ENCODE data around the gene FAM136A. TPM values are rescaled to one million over a fixed set of nuclear protein-coding genes. Genes with fewer than 3 reads are reported as not detected.
"Not testable (repeated sequence)": the region's sequence is repeated elsewhere in the genome, so short reads cannot be mapped to it uniquely, and the experiment has no call there.

Gene FAM136A
- total RNA-seq, 2 experiments from 2014 or later: 34.1 to 37.4 TPM

DNA sequence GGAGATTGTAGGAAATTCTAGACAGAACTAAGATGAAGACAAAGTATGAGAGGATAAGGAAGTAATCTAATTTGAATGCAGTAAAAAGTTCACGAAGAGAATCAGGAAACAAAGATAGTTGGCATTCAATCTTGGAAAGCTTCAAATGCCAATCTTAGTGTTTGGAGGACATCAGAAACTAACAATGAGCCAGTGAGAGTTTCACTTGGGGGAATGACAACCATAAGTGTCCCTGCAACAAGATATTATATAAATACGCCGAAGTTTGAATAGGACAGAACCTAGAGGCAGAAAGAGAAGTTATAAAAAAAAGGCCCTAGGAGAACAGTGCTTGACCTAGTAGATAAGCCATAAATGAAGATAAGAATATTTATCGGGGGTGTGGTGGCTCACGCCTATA, 19.4 kb downstream of the FAM136A start:
- no peak overlapping the region for H3K4me3 Mint-ChIP-seq
- H3K27me3 Mint-ChIP-seq: no peaks in the 10 kb centered on the region
- H3K36me3 Mint-ChIP-seq (ENCODE audit: low read depth): peaks cover 75% of the 10 kb centered on the region
- H3K4me1 Mint-ChIP-seq: peaks cover 24% of the 10 kb centered on the region
- H3K9me3 Mint-ChIP-seq: no peaks in the 10 kb centered on the region
- DNase-seq: no peak
- ChIA-PET POLR2A (interaction anchor here (0.7 to 4.3 kb wide), 2 partner anchors 11 to 46 kb away, joined by 3 to 40 read pairs; partner anchors contain the start of gene SNRPG), CTCF (no interaction called here)
- no peak overlapping the region for H3K27ac Mint-ChIP-seq

DNA sequence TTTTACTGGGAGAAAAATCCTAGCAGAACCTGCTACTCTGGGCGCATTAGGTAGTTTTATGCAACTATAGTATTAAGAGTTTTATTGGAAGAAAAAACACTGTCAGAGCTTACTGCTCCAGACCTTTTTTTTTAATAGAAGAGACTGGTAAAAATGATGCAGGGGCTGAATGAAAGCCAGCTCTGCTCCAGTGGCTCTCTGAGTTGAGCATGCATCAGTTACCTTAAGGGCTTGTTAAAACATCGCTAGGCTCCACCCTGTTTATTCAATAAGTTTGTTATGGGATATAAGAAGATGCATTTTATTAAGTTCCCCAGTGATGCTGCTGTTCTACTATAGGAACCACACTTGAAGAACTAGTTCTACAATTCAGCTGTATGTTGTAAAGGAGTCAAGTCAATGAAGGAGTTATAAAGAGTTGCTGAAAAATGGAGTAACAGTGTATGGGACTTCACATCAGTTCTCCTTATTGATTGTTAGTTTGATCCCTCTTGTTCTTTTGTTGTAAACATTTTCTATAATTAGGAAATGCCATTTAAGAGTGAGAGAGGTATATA, 21.5 kb downstream of the FAM136A start:
- CTCF ChIA-PET: interaction anchor here (0.6 kb wide), 1 partner anchor 925 kb away, joined by 9 read pairs; no protein-coding TSS in a partner anchor

DNA sequence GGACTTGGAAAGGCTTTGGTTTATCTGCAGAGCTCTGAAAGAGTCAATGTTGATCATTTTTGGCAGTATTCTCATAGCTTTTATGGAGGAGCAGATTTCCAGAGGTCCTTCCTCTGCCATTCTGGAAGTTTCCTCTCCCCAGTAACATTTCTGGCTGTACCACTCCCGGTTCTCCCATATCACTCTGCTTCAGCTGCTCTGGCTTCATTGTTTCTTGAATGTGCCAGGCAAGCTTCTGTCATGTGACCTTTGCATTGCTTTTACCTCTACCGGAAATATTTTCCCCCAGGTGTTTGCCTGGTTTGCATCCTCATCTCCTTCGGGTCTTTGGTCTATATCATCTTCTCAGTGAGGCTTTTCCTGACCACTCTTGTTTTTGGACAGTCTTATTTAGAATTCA, 31.5 kb downstream of the FAM136A start:
- no peaks in the 10 kb centered on the region for H3K9me3 Mint-ChIP-seq
- ChIA-PET CTCF (interaction anchor here (0.7 kb wide), 1 partner anchor 34 kb away, joined by 4 read pairs; no protein-coding TSS in a partner anchor), POLR2A (interaction anchor here (0.6 to 1.4 kb wide), 3 partner anchors 12 to 186 kb away, joined by 3 to 7 read pairs (median 4); partner anchors contain the start of genes PCYOX1 and SNRPG)
- DNase-seq: no peak
- no peaks in the 10 kb centered on the region for H3K27me3 Mint-ChIP-seq
- peaks cover 34% of the 10 kb centered on the region for H3K36me3 Mint-ChIP-seq (ENCODE audit: low read depth)
- H3K27ac Mint-ChIP-seq: no peak overlapping the region
- peaks cover 1% of the 10 kb centered on the region for H3K4me1 Mint-ChIP-seq
- no peak overlapping the region for H3K4me3 Mint-ChIP-seq

More for the DNA sequence above, 21.5 kb downstream of the FAM136A start:
- POLR2A ChIA-PET: interaction anchor here (0.8 to 1.6 kb wide), 2 partner anchors 13 to 317 kb away, joined by 3 to 4 read pairs; partner anchors contain the start of gene SNRPG
- Mint-ChIP-seq H3K36me3 (ENCODE audit: low read depth) (peaks cover 67% of the 10 kb centered on the region), H3K4me3 (no peak overlapping the region), H3K9me3 (no peaks in the 10 kb centered on the region), H3K4me1 (peaks cover 11% of the 10 kb centered on the region), H3K27me3 (no peaks in the 10 kb centered on the region), H3K27ac (no peak overlapping the region)
- DNase-seq: no peak

DNA sequence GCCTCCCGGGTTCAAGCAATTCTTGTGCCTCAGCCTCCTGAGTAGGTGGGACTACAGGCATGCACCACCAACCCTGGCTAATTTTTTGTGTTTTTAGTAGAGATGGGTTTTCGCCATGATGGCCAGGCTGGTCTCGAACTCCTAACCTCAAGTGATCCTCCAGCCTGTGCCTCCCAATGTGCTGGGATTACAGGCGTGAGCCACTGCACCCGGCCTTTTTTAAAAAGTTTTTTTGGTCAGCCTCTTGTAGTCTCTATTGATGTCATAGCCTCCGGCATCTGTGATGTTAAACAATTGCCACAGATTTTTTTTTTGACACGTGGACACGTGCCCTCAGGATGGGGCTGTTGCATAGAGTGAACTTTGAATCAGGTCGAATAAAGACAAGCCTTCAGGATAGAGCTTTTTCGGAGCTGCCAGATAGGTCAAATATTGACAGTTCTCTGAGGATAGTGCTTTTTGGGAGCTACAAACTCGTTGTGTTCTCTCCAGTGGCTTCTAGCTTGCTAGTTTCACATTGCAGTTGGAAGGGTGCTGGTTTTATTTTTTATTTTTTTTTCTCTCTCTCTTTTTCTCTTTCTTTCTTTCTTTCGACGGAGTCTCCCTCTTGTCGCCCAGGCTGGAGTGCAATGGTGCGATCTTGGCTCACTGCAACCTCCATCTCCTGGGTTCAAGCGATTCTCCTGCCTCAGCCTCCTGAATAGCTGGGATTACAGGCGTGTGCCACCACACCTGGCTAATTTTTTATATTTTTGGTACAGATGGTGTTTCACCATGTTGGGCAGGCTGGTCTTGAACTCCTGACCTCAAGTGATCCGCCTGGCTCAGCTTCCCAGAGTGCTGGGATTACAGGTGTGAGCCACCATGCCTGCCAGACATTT, 32.2 kb downstream of the FAM136A start:
- H3K4me3 Mint-ChIP-seq, H3K27me3 Mint-ChIP-seq, H3K9me3 Mint-ChIP-seq, DNase-seq, CTCF ChIA-PET, H3K4me1 Mint-ChIP-seq, H3K27ac Mint-ChIP-seq: not testable (repeated sequence)
- POLR2A ChIA-PET: interaction anchor here (1.4 kb wide), 2 partner anchors 11 to 24 kb away, joined by 4 to 7 read pairs; partner anchors contain the start of genes PCYOX1 and SNRPG
- H3K36me3 Mint-ChIP-seq (ENCODE audit: low read depth): peaks cover 29% of the 10 kb centered on the region

DNA sequence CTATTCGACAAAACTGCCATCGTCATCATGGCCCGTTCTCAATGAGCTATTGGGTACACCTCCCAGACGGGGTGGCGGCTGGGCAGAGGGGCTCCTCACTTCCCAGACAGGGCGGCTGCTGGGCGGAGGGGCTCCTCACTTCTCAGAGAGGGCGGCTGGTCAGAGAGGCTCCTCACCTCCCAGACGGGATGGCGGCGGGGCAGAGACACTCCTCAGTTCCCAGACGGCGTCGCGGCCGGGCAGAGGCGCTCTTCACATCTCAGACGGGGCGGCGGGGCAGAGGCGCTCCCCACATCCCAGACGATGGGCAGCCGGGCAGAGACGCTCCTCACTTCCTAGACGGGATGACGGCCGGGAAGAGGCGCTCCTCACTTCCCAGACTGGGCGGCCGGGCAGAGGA, 34.9 kb downstream of the FAM136A start:
- H3K27ac Mint-ChIP-seq, H3K27me3 Mint-ChIP-seq, H3K4me3 Mint-ChIP-seq, DNase-seq, CTCF ChIA-PET, H3K9me3 Mint-ChIP-seq, POLR2A ChIA-PET, H3K4me1 Mint-ChIP-seq: not testable (repeated sequence)
- peaks cover 30% of the 10 kb centered on the region for H3K36me3 Mint-ChIP-seq (ENCODE audit: low read depth)

DNA sequence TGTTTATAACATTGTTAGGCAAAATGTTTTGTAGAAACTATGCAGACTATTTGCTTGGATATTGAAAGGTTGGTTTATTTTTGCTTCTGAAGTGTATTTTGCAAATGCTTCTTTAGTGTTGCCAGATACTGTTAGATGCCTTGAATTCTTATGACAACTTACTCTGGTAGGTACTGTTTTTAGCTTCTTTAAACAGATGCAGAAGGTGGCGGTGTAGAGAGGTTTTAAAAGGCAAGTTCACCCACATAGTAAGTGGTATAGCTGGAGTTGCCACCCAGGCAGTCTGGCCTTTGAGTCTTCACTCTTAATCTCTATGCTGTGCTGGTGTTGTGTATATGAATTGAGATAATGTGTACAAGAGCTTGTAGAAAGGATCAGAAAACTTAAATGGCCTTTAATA, 40.4 kb downstream of the FAM136A start:
- H3K27ac Mint-ChIP-seq: no peak overlapping the region
- POLR2A ChIA-PET: interaction anchor here (1.0 to 1.2 kb wide), 3 partner anchors 23 to 177 kb away, joined by 3 to 4 read pairs (median 3); no protein-coding TSS in a partner anchor
- peaks cover 18% of the 10 kb centered on the region for H3K36me3 Mint-ChIP-seq (ENCODE audit: low read depth)
- no peaks in the 10 kb centered on the region for H3K9me3 Mint-ChIP-seq
- no peak overlapping the region for H3K4me3 Mint-ChIP-seq
- CTCF ChIA-PET: no interaction called here
- no peak for DNase-seq
- H3K4me1 Mint-ChIP-seq: peaks cover 18% of the 10 kb centered on the region
- no peaks in the 10 kb centered on the region for H3K27me3 Mint-ChIP-seq

DNA sequence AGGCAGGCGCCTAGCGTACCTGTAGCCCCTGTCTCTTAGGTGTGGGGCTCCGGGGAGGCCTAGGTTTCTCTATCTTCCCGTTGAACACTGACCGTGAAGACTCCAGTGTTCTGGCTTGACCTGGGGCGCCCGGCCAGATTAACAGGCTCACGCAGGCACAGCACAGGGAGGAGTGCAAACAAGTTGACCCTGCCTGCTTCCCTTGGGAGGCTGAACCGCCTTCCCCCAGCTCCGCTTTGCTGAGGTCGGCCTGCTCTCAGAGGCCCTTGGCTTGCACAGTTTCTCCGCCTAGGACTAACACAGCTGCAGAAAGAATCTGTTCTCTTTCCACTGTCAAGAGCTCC, 43.4 kb downstream of the FAM136A start:
- Mint-ChIP-seq H3K27ac (peak overlapping the region; percentile 58), H3K27me3 (no peaks in the 10 kb centered on the region), H3K36me3 (ENCODE audit: low read depth) (peaks cover 5% of the 10 kb centered on the region), H3K4me3 (peak overlapping the region; percentile 82), H3K4me1 (peaks cover 24% of the 10 kb centered on the region), H3K9me3 (no peaks in the 10 kb centered on the region)
- no peak for DNase-seq
- ChIA-PET POLR2A (interaction anchor here (0.6 to 3.9 kb wide), 16 partner anchors 10 to 821 kb away, joined by 3 to 65 read pairs (median 4); partner anchors contain the start of genes AAK1, C2orf42, MXD1 and NFU1), CTCF (interaction anchor here (1.1 to 2.3 kb wide), 7 partner anchors 17 to 344 kb away, joined by 3 to 13 read pairs (median 4); partner anchors contain the start of genes FAM136A, MXD1 and SNRPG)

DNA sequence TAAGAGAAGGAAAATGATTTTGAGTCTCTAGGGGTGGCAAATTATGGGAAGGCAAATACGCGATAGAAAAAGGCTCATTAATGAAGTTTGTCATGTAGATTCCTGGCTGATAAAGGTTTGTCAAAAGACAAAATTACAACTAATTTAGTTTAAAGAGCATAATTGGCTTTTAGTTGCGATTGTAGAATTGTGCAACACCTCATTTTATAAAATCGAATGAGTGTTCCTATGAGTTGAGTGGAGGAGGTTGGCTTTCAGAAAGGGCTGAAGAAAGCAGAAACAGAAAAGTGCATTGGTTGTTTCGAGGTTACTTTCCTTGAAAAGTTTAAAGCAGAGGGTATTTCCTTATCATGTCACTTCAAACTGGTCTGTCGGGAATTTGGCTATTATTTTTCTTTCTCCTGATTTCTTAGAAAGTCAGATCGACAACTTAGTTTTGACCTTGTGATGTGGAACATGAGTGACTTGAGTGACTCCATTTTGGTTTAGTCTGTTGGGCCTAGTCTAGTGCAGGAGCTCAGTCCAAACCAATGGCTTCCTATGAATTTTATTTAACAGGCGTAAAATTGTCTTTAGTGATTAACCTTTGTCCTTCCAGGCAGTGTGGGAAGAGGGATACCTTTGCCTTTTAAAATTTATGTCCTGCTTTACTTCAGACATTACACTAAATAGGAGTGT, 46.1 kb downstream of the FAM136A start:
- Mint-ChIP-seq H3K4me1 (peaks cover 23% of the 10 kb centered on the region), H3K36me3 (ENCODE audit: low read depth) (peaks cover 2% of the 10 kb centered on the region), H3K27ac (no peak overlapping the region), H3K9me3 (no peaks in the 10 kb centered on the region), H3K4me3 (peak overlapping the region; percentile 25), H3K27me3 (no peaks in the 10 kb centered on the region)
- POLR2A ChIA-PET: interaction anchor here (0.9 to 1.2 kb wide), 2 partner anchors 38 to 341 kb away, joined by 3 to 4 read pairs; partner anchors contain the start of genes MXD1 and SNRPG
- no peak for DNase-seq
- CTCF ChIA-PET: no interaction called here

DNA sequence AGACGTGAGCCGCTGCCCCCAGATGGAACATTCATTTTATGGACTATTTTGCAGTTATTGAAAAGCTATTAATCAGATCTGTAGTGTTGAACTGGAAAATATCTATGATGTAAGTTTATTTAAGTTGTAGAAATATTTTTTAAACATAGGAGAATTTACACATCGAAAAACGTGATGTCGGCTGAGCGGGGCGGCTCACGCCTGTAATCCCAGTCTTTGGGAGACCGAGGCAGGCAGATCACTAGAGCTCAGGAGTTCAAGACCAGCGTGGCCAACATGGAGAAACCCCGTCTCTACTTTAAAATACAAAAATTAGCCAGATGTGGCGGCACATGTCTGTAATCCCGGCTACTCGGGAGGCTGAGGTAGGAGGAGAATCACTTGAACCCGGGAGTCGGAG, 51.4 kb downstream of the FAM136A start:
- Mint-ChIP-seq H3K4me3 (no peak overlapping the region), H3K27ac (no peak overlapping the region), H3K36me3 (ENCODE audit: low read depth) (peaks cover 22% of the 10 kb centered on the region), H3K4me1 (peaks cover 25% of the 10 kb centered on the region), H3K9me3 (no peaks in the 10 kb centered on the region), H3K27me3 (no peaks in the 10 kb centered on the region)
- POLR2A ChIA-PET: interaction anchor here (4.6 kb wide), 1 partner anchor 43 kb away, joined by 47 read pairs; the partner anchor contains the start of gene SNRPG
- DNase-seq: no peak
- CTCF ChIA-PET: no interaction called here

DNA sequence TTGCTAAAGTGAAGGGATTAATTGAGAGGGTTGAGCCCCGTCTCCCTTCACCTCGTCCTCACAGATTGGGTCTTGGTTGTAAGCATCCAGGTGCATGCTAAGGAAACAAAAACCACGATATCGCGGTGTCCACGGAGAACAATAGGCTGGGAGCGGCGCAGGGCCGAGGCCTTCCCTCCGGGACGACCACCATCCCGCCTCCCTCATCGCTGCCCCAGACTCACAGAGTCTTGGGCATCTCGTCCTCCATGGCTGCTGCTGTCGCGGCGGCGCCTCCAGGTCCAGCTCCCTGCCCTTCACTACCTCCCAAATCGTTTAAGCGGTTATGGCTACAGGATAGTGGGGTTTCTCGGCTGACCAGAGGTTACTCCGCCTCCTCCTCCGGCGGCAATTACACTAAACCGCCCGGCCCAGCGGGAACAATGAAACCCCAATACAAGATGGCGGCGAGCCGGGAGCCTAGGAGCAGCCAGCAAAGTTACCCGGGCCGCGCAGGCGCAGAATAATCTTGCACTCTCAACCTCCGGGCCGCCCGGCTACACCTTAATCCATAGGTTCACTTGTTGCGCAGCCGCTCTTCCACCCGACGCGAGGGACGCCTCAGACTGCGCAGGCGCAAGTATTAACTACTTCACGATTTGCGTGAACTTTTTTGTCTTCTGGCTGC, 53.6 kb downstream of the FAM136A start, which contains the start of gene TIA1:
Gene TIA1, minus strand, starts transcription at position 448 of the 667 bp plus-strand sequence. Its CDS starts 198 bp downstream, at position 250.
- Mint-ChIP-seq H3K9me3 (no peaks in the 10 kb centered on the region), H3K27ac (peak within 1 kb of the TSS; percentile 97), H3K36me3 (ENCODE audit: low read depth) (peaks cover 32% of the 10 kb centered on the region), H3K27me3 (no peaks in the 10 kb centered on the region), H3K4me3 (peak within 1 kb of the TSS; percentile 98), H3K4me1 (peaks cover 40% of the 10 kb centered on the region)
- POLR2A ChIA-PET: interaction anchor here (1.1 to 4.6 kb wide), 6 partner anchors 10 to 334 kb away, joined by 3 to 47 read pairs (median 15); partner anchors contain the start of genes C2orf42, MXD1, PCYOX1 and SNRPG
- DNase-seq: peak; percentile 99
- CTCF ChIA-PET: interaction anchor here (1.5 to 2.4 kb wide), 2 partner anchors 9 to 45 kb away, joined by 4 to 12 read pairs; partner anchors contain the start of genes PCYOX1 and SNRPG

DNA sequence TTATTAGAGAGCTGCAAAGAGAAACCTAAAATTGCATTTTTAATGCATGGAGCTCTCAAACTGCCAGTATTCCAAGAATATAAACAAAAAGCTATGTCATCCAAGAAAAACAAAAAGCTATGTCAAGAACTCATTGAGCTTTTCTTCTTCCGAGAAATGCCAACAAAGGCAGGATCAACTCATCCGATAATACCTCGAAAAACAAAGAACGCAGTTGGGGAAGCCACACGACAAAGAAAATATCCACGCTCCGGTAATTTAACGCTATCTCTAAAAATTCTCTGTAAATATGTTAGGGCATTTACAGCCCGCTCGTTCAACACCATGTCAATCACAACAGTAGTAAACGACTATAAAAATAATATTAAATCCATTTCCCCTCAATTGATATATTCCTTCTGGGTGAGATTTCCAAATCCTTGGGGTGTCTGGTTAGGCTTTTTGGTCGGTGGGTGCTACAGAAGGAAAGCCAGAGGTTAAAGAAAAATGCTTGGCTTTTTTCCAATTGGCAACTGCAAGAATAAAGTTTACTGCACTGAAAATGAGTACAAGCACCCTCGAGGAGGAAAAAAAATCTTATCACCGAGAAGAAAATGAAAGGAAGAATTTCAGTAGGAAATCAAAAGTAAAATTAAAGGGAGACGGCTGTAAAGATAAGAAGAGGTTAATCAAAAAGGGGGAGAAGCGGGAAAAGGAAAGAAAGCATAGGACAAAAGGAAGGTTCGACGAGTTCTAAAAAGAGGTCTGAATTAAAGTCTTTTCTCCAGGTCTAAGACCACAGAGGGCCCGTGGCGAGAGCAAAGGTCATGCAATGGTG, 54.3 kb downstream of the FAM136A start:
- no peak for DNase-seq
- Mint-ChIP-seq H3K9me3 (no peaks in the 10 kb centered on the region), H3K4me1 (peaks cover 44% of the 10 kb centered on the region), H3K27ac (peak overlapping the region; percentile 97), H3K36me3 (ENCODE audit: low read depth) (peaks cover 36% of the 10 kb centered on the region), H3K4me3 (peak overlapping the region; percentile 98), H3K27me3 (no peaks in the 10 kb centered on the region)
- ChIA-PET POLR2A (interaction anchor here (0.7 to 4.6 kb wide), 9 partner anchors 10 to 333 kb away, joined by 3 to 47 read pairs (median 6); partner anchors contain the start of genes C2orf42, MXD1, PCYOX1 and SNRPG), CTCF (interaction anchor here (0.5 to 2.4 kb wide), 7 partner anchors 10 to 177 kb away, joined by 3 to 12 read pairs (median 3); partner anchors contain the start of genes PCYOX1 and SNRPG)

Data from activated CD4-positive, alpha-beta memory T cell treated with anti-CD3 and anti-CD28 coated beads, Interleukin-2, amount 10 ng/mL, durations not matched to agents 7 days and 5 days (primary cell).